ENCODE results near the gene DCP1B. TPM values are rescaled to one million over a fixed set of nuclear protein-coding genes. Genes with fewer than 3 reads are reported as not detected.

DCP1B gene
- total RNA-seq, 1 donor from 2014 or later: 17.4 TPM

- DNase-seq (ENCODE audit: extremely low spot score in 2 of 2): no peak
- no peak overlapping the region for H3K27ac ChIP-seq
- no peak overlapping the region for H3K4me3 ChIP-seq
- no peak for TF ChIP-seq POLR2A (IDR thresholded peaks at IDR 0.05)
- TF ChIP-seq CTCF (IDR thresholded peaks at IDR 0.05): no peak
- no peak for TF ChIP-seq POLR2AphosphoS5 (IDR thresholded peaks at IDR 0.05; ENCODE audit: insufficient read depth in 1 of 2, low read depth in 1 of 2)
- H3K36me3 ChIP-seq: peaks cover 0 to 10% of the 10 kb centered on the region in 2 donors
- peaks cover 22% of the 10 kb centered on the region for H3K4me1 ChIP-seq
- no peaks in the 10 kb centered on the region for H3K27me3 ChIP-seq
- peaks cover 4% of the 10 kb centered on the region for H3K9me3 ChIP-seq
- intact Hi-C loops (cut with DNase I): no loop called here
These were observed 24.0 kb downstream of the DCP1B start for GRCh38 chr12:1980282-1980681.

- Histone ChIP-seq H3K27ac (peak overlapping the region; percentile 31), H3K27me3 (no peaks in the 10 kb centered on the region), H3K36me3 (peaks cover 0 to 1% of the 10 kb centered on the region in 2 donors), H3K4me3 (no peak overlapping the region), H3K9me3 (no peaks in the 10 kb centered on the region), H3K4me1 (peaks cover 41% of the 10 kb centered on the region)
- DNase-seq (ENCODE audit: extremely low spot score in 2 of 2): no peak
- TF ChIP-seq POLR2A (IDR thresholded peaks at IDR 0.05) (no peak), POLR2AphosphoS5 (IDR thresholded peaks at IDR 0.05; ENCODE audit: insufficient read depth in 1 of 2, low read depth in 1 of 2) (no peak), CTCF (IDR thresholded peaks at IDR 0.05) (no peak)
- intact Hi-C loops (cut with DNase I): no loop called here
These were observed 26.0 kb downstream of the DCP1B start for GRCh38 chr12:1978078-1978862.

- Histone ChIP-seq H3K4me1 (peaks cover 42% of the 10 kb centered on the region), H3K4me3 (no peak overlapping the region), H3K36me3 (no peaks in the 10 kb centered on the region), H3K27me3 (no peaks in the 10 kb centered on the region), H3K9me3 (no peaks in the 10 kb centered on the region), H3K27ac (peak overlapping the region; percentile 76)
- no peak for DNase-seq (ENCODE audit: extremely low spot score in 2 of 2)
- TF ChIP-seq POLR2A (IDR thresholded peaks at IDR 0.05): no peak
- no peak for TF ChIP-seq CTCF (IDR thresholded peaks at IDR 0.05)
- TF ChIP-seq POLR2AphosphoS5 (IDR thresholded peaks at IDR 0.05; ENCODE audit: insufficient read depth in 1 of 2, low read depth in 1 of 2): no peak
- intact Hi-C loops (cut with DNase I): no loop called here
These were observed 26.7 kb downstream of the DCP1B start for GRCh38 chr12:1977588-1977987.

- peaks cover 44% of the 10 kb centered on the region for H3K4me1 ChIP-seq
- no peak overlapping the region for H3K4me3 ChIP-seq
- no peaks in the 10 kb centered on the region for H3K27me3 ChIP-seq
- no peak for DNase-seq (ENCODE audit: extremely low spot score in 2 of 2)
- H3K36me3 ChIP-seq: no peaks in the 10 kb centered on the region
- H3K27ac ChIP-seq: peak overlapping the region; percentile 76
- no peak for TF ChIP-seq POLR2A (IDR thresholded peaks at IDR 0.05)
- TF ChIP-seq CTCF (IDR thresholded peaks at IDR 0.05): no peak
- TF ChIP-seq POLR2AphosphoS5 (IDR thresholded peaks at IDR 0.05; ENCODE audit: insufficient read depth in 1 of 2, low read depth in 1 of 2): no peak
- intact Hi-C loops (cut with DNase I): no loop called here
- H3K9me3 ChIP-seq: no peaks in the 10 kb centered on the region
These were observed 27.1 kb downstream of the DCP1B start for GRCh38 chr12:1977109-1977508.

GRCh38 chr12:1974812-1975211, 29.4 kb downstream of the DCP1B start:
- no peaks in the 10 kb centered on the region for H3K9me3 ChIP-seq
- DNase-seq (ENCODE audit: extremely low spot score in 2 of 2): no peak
- H3K27ac ChIP-seq: peak overlapping the region; percentile 76
- no peak overlapping the region for H3K4me3 ChIP-seq
- TF ChIP-seq POLR2A (IDR thresholded peaks at IDR 0.05) (no peak), CTCF (IDR thresholded peaks at IDR 0.05) (no peak), POLR2AphosphoS5 (IDR thresholded peaks at IDR 0.05; ENCODE audit: insufficient read depth in 1 of 2, low read depth in 1 of 2) (no peak)
- intact Hi-C loops (cut with DNase I): no loop called here
- peaks cover 48% of the 10 kb centered on the region for H3K4me1 ChIP-seq
- no peaks in the 10 kb centered on the region for H3K36me3 ChIP-seq
- no peaks in the 10 kb centered on the region for H3K27me3 ChIP-seq
